GM18907 (cell line): ENCODE measurements around the gene FAM81A.

Experiments
- ATAC-seq: cut with Tn5 transposase; IDR thresholded peaks from one replicate; pipeline ENCODE4 v1.9.1; 2021; ENCODE audit warnings: mild to moderate bottlenecking, moderate library complexity; ENCODE audit not compliant: unreplicated experiment

Gene FAM81A

DNA sequence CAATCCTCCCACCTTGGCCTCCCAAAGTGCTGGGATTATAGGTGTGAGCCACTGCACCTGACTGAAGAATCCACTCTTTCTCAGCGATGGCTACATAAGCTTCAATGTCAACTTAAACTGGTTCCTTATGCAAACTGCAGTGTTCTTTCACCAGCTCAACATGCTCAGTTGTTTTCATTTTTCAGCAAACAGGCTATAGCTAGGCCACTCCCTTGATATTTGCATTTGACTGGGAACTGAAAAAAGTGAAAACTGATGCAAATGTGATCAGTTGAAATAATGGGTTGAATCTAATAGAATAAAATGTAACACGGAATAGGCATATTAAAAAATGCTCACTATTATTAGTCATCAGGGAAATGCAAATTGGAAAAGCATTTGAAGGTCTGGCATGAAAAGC lies 99.4 kb downstream of the FAM81A start:
- no peak for ATAC-seq

DNA sequence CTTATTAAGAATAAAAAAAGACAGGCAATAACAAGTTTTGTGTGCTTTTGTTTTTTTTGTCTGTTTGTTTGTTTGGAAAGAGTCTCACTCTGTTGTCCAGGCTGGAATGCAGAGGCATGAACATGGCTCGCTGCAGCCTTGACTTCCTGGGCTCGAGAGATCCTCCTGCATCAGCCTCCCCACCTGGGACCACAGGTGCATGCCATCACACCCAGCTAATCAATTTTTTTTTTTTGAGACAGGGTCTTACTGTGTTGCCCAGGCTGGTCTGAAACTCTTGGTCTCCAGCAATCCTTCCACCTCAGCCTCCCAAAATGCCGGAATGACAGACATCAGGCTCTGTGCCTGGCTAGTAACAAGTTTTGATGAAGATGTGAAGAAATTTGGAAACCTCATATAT lies 100.5 kb downstream of the FAM81A start:
- ATAC-seq, result no peak

DNA sequence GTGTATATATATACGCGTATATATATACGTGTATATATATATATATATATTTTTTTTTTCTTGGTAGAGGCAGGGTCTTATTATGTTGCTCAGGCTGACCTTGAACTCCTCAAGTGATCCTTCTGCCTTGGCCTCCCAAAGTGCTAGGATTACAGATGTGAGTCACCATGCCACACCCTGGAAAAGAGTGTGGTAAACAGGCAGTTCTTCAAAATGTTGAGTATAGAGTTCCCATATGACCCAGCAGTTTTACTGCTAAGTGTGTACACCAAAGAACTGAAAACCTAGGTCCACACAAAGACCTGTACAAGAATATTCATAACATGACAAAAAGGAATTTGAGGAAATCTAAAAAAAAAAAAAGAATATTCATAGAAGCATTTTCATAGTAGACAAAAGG lies 101.8 kb downstream of the FAM81A start:
- no peak for ATAC-seq

DNA sequence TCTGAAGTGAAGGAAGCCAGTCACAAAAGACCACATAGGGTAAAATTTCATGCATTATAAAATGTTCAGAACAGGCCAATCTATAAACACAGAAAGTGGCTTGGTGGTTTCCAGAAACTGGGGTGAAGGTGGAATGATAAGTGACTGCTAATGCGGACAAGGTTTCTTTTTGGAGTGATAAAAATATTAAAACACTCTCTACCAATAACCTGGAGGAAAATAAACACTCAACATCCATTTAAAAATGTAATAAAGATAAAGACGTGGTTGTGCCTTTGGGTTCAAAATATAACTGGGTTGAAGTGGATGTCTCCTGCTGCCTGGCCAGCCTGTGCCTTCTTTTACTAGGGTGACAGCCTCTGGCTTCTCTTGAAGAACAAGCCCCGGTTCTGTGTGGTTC lies 102.7 kb downstream of the FAM81A start:
- no peak for ATAC-seq

DNA sequence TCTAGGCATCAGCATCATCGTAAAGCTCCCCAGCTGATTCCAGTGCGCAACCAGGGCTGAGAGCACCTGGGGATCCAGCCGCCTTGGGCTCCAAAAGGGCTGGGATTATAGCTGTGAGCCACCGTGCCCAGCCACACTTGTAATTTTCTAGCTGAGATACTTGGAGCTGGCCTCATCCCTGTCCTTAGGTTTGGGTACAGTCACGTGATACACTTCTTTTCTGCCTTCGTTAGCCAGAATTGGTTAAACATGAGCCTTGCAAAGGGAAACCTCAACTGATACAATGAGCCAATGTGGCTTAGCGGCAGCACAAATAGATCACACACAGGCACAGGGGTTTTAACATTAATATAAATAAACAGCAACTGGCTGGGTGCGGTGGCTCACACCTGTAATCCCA lies 103.8 kb downstream of the FAM81A start:
- ATAC-seq, result no peak

DNA sequence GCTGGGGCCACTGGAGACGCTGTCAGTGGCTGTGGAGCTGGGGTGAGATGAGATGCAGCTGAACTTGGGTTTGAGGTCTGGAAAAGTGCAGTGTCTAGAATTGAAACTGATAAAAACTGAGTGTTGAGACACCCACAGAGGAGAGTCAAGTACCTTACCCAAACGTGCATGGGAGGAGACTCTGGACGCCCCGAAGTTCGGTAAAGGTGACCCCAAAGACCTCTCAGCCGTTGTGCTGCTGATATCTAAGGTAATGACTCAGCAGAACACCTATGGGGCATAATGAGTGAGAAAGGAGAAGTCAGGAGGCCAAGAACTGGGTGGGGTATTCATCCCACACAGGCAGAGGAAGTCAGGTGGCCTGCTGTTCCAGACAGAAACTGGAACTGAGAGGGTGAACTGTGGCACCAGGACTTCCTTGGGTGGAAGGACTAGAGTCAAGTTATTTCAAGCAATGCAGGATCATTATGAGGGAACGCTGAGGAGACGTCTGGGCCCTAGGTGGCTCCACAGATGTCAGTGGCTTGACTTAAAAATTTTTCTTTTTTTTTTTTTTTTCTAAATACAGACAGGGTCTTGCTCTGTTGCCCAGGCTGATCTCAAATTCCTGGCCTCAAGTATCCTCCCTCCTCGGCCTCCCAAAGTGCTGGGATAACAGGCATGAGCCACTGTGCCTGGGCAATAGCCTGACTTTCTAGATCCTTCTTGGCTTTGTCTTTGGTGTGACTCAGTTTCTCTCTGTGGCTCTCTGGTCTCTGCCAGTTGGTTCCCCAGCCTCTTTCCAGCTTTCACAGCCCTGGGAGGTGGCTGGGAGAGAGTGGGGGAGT lies 105.9 kb downstream of the FAM81A start:
- ATAC-seq, result peak; percentile 82

DNA sequence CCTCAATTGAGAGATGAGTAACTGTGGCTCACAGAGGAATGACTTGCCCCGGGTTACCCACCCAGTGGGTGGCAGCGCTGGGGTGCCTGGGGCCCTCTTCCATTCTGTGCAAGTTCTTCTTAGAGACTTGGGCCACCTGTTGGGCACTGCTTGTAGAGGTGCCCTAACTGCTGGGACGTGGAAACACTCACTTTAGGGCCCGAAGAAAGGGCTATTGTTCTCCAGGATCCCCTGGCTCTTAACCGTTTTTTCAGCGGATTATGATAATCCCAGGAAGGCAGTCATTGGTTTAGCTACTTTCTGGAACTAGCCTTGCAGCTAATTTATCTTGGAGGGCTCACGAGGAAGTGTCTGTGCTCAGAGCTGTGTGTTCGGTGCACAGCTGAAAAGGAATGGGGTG lies 107.6 kb downstream of the FAM81A start:
- no peak for ATAC-seq

DNA sequence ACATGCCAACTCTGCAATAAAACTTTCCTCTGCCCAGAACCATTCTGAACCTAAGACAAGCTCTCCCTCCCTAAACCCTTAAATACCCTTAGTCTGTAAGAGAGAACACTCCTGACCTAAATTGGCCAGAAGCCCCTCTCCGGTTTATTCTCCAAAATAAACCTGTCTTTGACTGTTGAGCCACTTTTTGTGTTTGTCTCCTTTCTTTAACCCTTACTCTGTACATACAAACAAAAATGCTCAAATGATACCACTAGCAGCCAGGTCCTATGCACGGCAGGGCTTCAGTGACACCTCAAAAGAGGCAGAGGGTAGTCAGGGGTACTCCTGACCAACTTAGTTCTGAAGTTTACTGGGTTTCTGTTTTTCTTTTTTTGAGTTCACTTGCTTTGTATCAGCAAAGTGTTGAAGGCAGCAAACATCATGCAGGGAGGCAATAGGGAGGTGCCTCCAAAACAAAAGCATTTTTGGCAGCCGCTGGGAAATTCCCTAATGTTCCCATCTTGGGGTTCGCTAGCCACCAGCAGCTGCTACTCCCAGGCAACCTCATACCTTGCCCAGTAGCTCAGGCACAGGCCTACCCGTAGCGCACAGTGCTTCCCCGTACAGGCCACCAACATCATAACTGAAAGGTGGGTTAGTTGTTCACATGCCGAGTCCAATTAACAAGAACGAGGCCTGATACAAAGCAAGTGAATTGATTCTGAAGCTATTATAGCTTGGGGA lies 110.7 kb downstream of the FAM81A start:
- ATAC-seq, result no peak

DNA sequence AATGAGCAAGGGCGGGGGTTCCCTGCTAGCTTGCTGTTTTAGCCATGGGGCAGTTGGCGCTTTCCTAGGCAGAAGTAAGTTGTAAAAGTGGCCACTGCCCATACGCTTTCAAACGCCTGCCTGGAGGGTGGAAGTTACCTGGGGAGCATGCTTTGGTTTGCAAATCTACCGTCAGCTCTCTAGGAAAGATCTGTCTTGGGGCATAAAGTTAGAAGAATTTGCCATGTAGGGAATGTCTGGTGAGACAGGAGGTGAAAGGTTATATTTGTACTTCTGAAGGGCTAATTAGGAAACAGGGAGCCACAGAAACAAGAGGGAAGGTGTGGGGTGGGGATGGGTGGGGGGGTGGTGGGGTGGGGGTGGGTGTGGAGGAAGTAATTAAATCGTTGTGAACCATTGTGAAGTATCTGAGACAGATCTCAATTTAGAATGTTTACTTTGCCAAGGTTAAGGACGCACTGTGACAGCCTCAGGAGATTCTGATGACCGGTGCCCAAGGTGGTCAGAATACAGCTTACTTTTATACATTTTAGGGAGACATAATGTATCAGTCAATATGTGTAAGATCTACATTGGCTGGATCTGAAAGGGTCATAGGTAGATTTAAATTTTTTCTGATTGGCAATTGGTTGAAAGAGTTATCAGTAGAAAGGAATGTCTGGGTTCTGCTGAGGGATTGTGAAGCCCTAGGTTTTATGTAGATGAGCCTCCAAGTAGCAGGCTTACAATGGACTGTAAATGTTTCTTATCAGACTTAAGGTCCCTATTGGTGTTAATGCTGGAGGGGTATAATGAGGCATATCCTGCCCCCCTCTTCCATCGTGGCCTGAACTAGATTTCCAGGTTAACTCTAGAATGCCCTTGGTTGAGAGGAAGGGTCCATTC lies 111.6 kb downstream of the FAM81A start:
- ATAC-seq, result no peak

DNA sequence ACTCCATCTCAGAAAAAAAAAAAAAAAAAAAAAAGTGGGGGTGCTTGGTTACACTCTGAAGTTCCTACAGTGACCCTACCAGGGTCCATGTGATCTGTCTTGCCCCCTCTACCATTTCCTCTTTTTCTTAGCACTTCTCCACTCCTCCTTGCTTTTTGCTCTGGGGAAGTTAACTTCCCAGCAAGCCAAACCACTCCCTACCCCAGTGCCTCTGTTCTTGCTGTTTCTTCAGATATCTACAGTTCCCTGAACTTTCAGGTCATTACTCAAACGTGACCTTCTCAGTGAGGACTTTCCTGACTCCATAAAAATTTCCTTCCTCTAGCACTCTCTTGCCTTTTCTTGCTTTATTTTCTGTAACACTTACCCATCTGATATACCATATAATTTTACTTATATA lies 112.5 kb downstream of the FAM81A start:
- no peak for ATAC-seq

DNA sequence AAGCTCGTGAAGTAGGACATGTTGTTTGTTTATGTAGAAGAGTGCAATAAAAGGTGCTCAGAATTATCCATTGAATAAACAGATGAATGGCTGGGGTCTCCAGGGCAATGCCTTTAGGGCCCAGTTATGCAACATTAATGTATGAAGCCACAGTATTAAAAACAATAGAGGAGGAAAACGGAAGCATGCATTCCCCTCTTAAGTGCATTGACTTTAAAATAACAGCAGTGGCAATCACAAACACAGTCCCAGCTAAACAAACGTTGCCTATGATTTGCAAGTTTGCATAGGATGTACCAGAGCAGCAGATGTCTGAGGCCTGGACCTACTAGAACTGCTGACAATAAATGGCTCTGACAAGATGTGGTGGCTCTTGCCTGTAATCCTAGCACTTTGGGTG lies 113.0 kb downstream of the FAM81A start:
- no peak for ATAC-seq

DNA sequence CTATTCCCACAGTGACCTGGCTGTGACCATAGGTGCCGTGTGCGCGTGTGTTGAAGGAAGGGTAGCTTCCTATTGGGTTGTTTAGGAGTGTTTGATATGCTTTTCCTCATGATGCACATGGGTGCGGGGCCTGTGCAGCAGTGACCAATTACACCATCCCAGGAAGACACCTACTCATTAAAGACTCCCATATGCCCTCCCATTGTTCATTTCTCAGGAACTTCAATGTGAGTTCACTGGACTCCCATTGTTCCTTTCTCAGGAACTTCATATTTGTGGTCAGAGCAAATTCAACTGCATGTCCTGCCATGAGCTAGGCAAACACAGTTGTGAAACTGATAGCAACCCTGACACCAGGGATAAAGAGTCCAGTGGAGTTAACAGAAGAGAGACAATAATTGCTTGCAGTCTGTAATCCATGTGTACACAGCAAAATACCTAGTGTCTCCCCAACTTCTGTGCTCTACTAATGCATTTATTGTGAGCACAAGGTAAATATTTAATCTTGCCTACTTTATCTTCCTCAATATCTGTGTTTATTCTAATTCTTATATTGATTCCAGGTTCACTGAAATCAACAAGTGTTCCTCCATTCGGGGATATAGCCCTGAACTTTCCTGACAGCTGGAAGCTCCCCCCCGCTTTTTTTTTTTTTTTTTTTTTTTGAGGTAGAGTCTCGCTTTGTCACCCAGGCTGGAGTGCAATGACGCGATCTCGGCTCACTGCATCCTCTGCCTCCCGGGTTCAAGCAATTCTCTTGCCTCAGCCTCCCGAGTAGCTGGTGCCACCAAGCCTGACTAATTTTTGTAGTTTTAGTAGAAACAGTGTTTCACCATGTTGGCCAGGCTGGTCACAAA lies 116.1 kb downstream of the FAM81A start:
- ATAC-seq, result no peak

DNA sequence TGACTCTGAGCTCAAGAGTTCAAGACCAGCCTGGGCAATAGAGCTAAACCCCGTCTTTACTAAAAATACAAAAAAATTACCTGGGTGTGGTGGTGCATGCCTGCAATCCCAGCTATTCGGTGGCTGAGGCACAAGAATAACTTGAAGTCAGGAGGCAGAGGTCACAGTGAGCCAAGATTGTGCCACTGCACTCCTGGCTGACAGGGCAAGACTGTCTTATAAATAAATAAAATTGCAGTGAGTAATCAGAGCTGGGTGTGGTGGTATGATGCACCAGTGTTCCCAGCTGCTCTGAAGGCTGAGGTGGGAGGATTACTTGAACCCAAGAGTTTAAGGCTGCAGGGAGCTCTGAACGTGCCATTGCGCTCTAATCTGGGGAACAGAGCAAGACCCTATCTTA lies 117.7 kb downstream of the FAM81A start:
- ATAC-seq, result no peak

DNA sequence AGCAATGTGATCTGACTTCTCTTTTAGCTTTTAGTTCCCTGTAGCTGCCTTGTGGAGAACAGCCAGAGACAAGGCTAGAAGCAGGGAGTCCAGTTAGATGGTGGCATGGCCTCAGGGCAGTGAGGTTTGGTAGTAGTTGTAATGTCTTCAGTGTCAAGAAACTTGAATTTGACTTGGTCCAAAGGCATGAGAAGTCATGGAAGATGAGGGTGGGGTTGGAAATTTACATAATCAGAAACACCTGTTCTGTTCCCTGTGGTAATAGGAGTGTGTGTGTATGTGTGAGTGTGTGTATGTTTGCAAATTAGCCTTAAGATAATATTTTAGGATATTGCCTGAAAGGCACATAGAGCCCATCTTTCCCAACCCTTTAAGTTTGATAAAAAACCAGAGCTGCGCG lies 118.4 kb downstream of the FAM81A start:
- no peak for ATAC-seq

DNA sequence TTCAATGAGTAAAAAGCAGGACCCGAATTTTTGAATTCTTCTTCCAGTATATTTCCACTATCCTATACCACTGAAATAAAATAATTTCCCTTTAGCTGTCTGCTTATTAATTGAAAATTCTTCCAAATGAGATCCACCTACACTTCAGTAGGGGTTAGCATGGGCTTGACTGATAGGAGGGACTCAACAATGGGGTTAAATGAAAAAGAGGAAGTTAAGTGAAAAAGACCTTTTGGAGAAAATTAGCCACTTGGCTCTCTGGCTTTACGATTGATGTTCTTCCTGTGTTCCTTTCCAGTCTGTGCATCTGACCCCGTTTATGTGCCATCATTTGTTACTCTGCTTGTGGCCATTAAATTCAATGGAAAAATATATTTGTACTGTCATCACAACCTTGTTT lies 119.6 kb downstream of the FAM81A start:
- no peak for ATAC-seq

DNA sequence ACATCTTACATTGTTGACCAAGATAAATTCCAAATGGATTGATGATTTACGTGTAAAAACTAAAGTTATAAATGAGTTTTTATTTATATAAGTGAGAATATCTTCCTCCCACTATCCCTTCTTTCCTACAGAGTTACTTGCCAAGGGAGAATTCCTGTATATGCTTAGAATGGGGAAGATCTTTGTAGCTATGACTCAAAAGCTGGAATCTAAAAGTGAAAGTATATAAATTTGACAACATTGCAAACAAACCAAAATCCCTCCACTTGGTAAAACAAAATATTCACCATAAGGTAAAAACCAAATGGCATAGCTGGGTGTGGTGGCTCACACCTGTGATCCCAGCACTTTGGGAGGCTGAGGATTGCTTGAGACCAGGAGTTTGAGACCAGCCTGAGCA lies 120.9 kb downstream of the FAM81A start:
- ATAC-seq, result no peak

DNA sequence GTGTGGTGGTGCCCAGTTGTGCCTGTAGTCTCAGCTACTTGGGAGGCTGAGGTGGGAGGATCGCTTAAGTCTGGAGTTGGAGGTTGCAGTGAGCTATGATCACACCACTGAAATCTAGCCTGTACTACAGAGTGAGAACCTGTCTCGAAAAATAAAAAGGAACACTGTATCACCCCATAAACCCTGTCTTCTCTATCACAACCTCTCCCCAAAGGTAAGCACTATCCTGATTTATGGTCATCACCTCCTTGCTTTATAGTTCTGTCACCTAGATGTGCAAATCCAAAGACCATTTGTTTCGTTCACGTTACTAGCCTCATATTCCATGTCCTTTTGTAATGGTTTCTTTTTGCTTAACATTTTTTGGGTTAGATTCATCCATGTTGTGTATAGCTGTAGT lies 123.6 kb downstream of the FAM81A start:
- ATAC-seq, result no peak

DNA sequence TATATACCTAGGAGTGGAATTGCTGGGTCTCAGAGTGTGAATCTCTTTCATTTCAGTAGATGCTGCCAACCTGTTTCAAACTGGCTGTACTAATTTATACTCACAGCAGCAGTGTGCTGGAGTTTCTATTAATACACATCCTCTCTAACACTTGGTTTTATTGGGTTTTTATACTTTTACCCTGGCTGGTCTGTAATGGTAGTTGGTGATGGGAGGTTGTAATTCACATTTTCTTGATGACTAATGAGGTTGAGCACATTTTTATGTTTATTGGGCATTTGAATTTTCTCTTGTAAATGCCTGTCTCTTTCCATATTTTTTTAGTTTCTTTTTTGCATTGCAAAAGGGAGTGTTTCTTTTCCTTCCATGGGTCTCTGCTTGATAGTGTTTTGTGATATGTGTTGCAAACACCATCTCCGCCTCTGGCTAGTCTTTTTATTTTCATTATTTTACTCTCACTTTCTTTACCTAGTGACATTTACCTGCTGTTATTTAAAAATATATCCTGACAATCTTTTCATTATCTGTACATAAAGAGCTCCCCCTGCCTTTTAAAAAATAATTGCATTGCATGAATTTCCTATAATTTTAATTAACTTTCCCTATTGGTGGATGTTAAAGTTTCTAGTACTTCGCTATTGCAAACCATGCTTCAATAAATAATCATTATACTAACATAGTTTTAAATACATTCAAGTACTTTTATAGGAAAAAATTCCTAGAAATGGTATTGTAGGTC lies 124.6 kb downstream of the FAM81A start:
- ATAC-seq, result no peak

DNA sequence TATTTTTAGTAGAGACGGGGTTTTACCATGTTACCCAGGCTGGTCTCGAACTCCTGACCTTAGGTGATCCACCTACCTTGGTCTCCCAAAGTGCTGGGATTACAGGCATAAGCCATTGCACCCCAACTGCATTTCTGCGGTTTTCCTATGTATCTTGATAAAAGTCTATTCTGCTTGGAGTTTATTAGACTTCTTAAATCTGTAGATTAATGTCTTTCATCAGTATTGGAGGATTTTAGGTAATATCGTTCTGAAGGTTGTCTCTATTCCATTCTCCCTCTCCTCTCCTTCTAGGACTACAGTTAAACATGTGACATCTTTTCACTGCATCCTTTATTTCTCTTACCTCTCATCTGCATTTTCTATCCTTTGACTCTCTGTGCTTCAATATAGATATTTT lies 127.3 kb downstream of the FAM81A start:
- no peak for ATAC-seq

DNA sequence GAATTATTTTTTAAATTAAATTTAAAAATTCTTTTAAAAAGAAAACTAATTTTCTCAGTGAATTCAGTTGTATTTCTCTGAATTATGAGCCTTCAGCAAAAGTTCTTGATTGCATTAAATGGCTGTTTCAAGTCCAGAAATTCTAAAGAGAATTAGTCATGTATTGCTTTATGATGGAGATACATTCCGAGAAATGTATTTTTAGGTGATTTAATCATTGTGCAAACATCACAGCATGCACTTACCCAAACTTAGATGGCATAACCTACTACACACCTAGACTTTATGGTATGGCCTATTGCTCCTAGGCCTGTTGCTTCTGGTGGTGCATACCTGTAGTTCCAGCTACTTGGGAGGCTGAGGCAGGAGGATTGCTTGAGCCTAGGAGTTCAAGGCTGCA lies 129.3 kb downstream of the FAM81A start:
- no peak for ATAC-seq
